NT2/D1 (cell line): ENCODE data around the gene ALG14.

Source experiments
- SUZ12 ChIP-seq: IDR thresholded peaks from 2 replicates; pipeline ENCODE4 v1.6.1; 2011; ENCODE audit not compliant: insufficient read length, insufficient read depth; ENCODE audit errors: extremely low read depth
- YY1 ChIP-seq: IDR thresholded peaks from 2 replicates; pipeline ENCODE4 v1.6.1; 2011; ENCODE audit not compliant: insufficient read length, insufficient read depth
- ZNF274 ChIP-seq: IDR thresholded peaks from 2 replicates; pipeline ENCODE4 v1.6.1; 2011; ENCODE audit warnings: mild to moderate bottlenecking, low read depth, low read length

DNA sequence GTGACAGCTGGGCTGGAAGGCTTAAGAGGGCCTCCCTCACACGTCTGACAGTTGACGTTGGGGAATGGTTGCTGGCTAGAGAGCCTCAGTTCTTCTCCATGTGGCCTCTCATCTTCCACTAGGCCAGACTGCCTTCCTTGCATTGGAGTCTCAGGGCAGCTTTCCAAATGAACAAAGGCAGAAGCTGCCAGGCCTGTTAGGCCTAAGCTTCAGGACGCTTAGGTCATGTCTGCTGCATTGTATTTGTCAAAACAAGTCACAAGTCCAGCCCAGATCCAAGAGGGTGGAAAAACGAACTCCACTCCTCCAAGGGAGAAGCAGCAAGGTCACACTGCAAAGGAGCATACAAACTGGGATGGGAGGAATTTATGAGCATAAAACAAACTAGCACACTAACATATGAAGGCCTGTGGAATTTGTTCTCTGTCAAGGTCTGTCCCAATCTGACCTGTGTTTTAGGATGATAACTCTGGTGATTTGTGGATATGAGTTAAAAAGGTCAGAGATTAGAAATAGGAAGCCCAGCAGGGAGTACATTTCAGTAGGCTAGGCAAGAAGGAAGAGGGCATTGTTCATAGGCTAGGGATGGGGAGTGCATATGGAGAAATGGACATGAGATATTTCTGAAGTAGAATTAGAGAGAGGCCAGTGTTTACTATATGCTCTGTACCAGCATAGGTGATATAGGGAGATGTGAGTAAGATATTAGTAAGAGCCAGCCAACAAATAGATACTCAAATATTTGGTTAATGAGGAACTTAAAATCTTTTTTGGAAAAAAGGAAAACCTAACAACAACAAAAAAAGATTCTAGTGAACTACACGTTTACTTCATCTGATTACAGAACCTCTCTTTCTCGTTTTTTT is 116.8 kb downstream of the ALG14 start:
- TF ChIP-seq ZNF274 = no peak
- TF ChIP-seq YY1 = no peak
- no peak for TF ChIP-seq SUZ12
